ENCODE data around the gene GAN. TPM values are rescaled to one million over a fixed set of nuclear protein-coding genes. Genes with fewer than 3 reads are reported as not detected.

GAN gene
- total and polyA plus RNA-seq, 2 of the 4 experiments (the other 2 are of a cell fraction) = 1.1 to 5.7 TPM

DNA sequence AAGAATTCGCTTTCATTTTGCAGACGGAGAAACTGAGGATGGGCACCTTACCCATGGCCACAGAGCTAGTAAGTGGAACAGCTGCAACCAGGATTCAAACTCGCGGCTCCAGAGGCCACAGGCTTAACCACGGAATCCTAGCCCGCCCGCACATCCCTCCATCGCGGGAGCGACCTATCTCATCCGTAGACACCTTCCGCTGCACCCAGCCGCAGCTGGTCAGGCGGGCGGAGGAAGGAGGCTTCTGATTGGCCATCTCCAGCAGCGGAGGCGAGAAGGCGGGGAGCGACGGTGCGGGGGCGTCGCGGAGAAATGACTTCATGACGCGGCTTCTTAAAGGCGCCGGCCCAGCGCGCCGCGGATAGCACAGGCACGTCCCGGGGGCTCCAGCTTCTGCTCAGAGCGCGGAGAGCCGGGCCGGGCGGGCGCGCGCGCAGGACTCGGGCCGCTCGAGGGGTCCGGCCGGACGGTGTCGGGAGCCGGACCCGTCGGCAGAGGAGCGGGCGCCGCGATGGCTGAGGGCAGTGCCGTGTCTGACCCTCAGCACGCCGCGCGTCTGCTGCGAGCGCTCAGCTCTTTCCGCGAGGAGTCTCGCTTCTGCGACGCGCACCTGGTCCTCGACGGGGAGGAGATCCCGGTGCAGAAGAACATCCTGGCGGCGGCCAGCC lies at the start of gene GAN (continued):
- TF ChIP-seq BHLHE40 (IDR thresholded peaks at IDR 0.05; ENCODE audit: low read depth, low read length) = no peak
- peak; percentile 86; the same call in 1 of the 2 replicates for TF ChIP-seq MAZ (IDR thresholded peaks at IDR 0.05; ENCODE audit: borderline replicate concordance, low read depth, low read length)
- TF ChIP-seq MXI1 (IDR thresholded peaks at IDR 0.05; ENCODE audit: borderline replicate concordance, low read depth, low read length) = no peak; the same call in 1 of the 2 replicates
- TF ChIP-seq, protein P1, sequence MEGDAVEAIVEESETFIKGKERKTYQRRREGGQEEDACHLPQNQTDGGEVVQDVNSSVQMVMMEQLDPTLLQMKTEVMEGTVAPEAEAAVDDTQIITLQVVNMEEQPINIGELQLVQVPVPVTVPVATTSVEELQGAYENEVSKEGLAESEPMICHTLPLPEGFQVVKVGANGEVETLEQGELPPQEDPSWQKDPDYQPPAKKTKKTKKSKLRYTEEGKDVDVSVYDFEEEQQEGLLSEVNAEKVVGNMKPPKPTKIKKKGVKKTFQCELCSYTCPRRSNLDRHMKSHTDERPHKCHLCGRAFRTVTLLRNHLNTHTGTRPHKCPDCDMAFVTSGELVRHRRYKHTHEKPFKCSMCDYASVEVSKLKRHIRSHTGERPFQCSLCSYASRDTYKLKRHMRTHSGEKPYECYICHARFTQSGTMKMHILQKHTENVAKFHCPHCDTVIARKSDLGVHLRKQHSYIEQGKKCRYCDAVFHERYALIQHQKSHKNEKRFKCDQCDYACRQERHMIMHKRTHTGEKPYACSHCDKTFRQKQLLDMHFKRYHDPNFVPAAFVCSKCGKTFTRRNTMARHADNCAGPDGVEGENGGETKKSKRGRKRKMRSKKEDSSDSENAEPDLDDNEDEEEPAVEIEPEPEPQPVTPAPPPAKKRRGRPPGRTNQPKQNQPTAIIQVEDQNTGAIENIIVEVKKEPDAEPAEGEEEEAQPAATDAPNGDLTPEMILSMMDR (conservative IDR thresholded peaks at IDR 0.05; ENCODE audit: low read depth, low read length) = no peak

All from IMR-90 (cell line).